GM18499 (cell line): ENCODE data around the gene CEP112.
"Not testable (repeated sequence)": the region's sequence is repeated elsewhere in the genome, so short reads cannot be mapped to it uniquely, and the experiment has no call there.

ENCODE experiments used
- ATAC-seq: cut with Tn5 transposase; IDR thresholded peaks from one replicate; pipeline ENCODE4 v1.9.1; 2021; ENCODE audit warnings: moderate number of reproducible peaks; ENCODE audit not compliant: insufficient read depth, unreplicated experiment

The CEP112 gene

GRCh38 chr17:66165537-66166123 is 26.3 kb downstream of the CEP112 start:
- no peak for ATAC-seq

DNA sequence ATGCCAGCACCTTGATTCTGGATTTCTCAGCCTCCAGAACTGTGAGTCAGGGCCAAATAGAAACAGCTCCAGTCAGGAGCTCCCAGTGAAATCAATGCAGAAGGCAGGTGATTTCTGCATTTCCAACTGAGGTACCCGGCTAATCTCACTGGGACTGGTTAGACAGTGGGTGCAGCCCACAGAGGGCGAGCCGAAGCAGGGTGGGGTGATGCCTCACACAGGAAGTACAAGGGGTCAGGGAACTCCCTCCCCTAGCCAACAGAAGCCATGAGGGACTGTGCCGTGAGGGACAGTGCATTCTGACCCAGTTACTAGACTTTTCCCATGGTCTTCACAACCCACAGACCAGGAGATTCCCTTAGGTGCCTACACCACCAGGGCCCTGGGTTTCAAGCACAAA is 36.9 kb downstream of the CEP112 start:
- not testable (repeated sequence) for ATAC-seq

DNA sequence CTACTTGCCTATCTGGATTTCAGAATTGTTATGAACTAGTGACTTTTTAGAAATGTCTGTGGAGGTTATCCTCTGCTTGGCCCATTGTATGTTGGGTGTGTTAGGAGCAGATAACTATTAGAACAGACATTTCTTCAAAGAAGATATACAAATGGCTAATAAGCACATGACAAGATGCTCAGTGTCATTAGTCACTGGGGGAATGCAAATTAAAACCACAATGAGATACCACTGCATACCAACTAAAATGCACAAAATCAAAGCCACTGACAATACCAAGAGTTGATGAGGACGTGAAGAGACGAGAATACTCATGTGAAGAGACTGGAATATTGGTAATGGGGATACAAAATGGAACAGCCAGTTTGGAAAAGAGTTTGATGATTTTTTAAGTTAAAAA is 39.2 kb downstream of the CEP112 start:
- ATAC-seq, result no peak

- no peak for ATAC-seq
Measured at GRCh38 chr17:66150708-66151107, 41.2 kb downstream of the CEP112 start.

GRCh38 chr17:66149562-66149961 is 42.4 kb downstream of the CEP112 start:
- no peak for ATAC-seq

- no peak for ATAC-seq
Measured at GRCh38 chr17:66146394-66146793, 45.5 kb downstream of the CEP112 start.

DNA sequence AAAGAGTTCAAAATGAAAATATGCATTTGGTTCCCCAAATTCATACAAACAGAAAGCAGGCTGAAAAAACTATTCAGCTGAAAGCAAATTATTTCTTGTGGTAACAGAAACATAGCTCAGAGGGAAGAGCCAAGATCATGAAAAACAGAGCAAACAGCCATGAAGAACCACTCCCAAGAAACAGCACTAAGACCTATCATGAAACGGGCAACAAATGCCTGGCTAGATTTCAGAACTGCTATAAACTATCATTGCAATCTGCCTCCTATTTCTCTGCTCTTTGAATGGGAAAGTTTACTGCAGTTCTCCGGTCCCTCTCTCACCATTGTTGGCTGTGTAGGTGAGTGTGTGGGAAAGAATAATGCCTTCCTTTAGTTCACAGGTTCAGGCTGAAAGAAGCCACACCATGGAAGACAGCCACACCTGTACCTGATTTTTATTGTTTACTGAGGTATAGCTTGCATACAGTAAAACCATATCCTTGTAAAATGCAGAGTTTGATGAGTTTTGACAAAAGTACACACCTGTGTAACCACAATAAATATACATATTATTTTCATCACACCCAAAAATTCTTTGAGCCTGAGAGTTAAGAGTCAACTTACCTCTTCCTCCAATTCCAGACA is 48.2 kb downstream of the CEP112 start:
- no peak for ATAC-seq

GRCh38 chr17:66142428-66142827 is 49.5 kb downstream of the CEP112 start:
- no peak for ATAC-seq

GRCh38 chr17:66138120-66138519 is 53.8 kb downstream of the CEP112 start:
- ATAC-seq, result no peak

DNA sequence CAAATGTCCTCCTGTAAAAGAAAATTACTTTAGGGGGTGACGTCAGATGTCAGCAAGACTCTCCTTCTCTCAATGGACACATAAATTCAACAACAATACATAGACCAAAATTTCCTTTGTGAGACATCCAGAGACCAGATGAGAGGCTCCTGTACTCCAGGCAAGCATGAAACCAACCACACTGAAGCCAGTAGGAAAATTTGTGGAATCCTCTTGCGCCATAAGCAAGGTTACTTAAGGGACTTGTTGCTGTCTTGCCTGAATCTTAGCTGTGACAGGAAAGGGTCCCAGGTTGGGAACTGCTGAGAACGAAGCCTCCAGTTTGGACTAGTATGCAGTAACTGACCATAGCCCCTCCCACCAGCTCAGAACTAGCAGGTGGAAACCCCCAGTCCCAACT is 56.0 kb downstream of the CEP112 start:
- no peak for ATAC-seq

- no peak for ATAC-seq
Measured at GRCh38 chr17:66135219-66135618, 56.7 kb downstream of the CEP112 start.

- ATAC-seq, result no peak
Measured at GRCh38 chr17:66129759-66130158, 62.2 kb downstream of the CEP112 start.

DNA sequence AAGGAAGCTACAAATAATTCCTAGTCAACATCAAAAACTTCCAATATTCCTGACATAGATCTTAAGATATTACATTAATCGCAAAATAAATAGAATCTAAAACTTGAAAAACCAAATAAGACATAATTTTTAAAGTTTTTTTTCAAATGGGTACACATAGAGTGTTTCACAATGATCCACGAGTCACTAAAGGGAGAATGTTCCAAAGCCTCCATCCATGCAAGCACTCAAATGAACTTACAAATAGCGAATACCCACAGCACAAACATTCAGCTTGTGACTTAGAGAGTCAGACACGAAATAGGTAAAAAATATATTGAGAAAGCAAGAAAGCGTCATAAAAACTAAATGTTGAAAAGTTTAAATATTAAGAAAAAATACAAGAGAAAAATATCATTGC is 65.7 kb downstream of the CEP112 start:
- ATAC-seq, result no peak

- ATAC-seq, result no peak
Measured at GRCh38 chr17:66123163-66123562, 68.8 kb downstream of the CEP112 start.

GRCh38 chr17:66115246-66115645 is 76.7 kb downstream of the CEP112 start:
- ATAC-seq, result no peak

GRCh38 chr17:66114609-66115008 is 77.3 kb downstream of the CEP112 start:
- no peak for ATAC-seq

GRCh38 chr17:66107731-66108130 is 84.2 kb downstream of the CEP112 start:
- no peak for ATAC-seq

GRCh38 chr17:66098040-66098439 is 93.9 kb downstream of the CEP112 start:
- ATAC-seq, result no peak

DNA sequence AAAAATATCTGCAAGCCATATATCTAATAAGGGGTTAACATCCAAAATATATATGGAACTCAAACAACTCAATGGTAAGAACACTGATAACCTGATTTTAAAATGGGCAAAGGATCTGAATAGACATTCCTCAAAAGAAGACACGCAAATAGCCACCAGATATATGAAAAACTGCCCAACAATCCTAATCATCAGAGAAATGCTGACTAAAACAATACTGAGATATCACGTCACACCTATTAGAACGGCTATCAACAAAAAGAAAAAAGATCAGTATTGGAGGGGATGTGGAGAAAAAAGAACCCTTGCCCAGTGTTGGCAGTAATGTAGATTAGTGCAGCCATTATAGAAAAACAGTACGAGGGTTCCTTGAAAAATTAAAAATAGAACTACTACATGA is 97.2 kb downstream of the CEP112 start:
- ATAC-seq, result no peak

GRCh38 chr17:66091445-66092080 is 100.4 kb downstream of the CEP112 start:
- ATAC-seq, result no peak

DNA sequence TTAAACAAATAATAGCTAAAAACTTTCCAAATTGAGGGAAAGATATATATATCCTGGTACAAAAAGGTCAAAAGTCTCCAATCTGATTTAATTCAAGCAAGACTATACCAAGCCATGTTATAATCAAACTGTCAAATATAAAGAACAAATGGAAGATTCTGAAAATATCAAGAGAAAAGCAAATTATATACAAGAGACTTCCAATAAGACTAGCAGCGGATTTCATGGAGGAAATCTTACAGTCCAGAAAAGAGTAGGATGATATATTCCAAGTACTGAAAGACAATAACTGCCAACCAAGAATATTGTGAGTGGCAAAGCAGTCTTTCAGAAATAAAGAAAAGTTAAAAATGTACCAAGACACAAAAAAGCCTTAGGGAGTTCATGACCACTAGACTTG is 102.2 kb downstream of the CEP112 start:
- ATAC-seq, result no peak

DNA sequence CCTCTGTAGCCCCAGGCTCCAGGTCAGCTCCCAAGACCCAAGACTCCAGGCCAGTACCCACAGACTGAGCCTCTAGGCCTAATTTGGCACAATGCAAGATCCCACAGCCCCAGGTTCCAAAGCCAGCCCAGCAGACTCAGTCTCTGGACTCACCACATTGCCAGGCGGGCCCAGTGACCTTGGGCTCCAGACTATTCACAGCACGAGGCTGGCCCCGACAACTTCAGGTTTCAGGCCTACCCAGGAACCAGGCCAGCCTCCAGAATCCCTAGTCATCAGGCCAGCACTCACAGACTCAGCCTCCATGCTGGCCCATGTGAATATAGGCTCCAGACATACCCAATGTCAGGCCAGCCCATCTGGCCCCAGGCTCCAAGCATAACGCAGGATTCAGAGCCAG is 103.8 kb downstream of the CEP112 start:
- ATAC-seq, result no peak
